Measurements from ENCODE around the gene DLG2. TPM values are rescaled to one million over a fixed set of nuclear protein-coding genes. Genes with fewer than 3 reads are reported as not detected.

DLG2 gene
- total RNA-seq, 2 experiments from 2014 or later: 6.9 to 8.2 TPM

DNA sequence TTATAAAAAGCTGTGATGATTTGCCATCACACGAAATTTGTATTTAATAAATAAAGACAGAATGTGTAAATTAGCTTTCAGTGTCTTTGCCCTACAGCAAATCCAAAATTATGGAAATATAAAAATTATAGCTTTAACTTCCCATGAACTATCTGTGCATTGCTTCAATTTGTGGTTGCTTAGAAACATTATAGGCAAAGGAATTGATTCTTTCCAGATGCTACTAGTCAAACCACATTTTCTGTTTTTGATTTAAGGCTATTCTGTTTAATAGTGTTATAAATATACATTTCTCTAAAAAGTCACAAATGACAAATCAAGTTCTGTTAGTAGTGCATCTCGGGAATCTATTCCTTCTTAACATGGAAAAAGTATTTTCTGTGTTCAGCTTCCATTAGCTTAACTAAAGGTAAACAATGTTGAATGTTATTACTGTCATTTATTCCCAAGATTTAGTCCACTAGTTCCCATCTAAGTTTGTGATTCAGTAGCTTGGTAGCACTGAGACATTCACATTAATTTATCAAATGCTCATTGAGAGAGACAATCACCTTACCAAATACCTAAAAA is 1254.7 kb downstream of the DLG2 start:
- no peaks in the 10 kb centered on the region for H3K9me3 ChIP-seq (ENCODE audit: low read length)
- intact Hi-C loops (cut with micrococcal nuclease; ENCODE audit: unreplicated experiment): no loop called here
- no peak overlapping the region for H3K4me2 ChIP-seq (ENCODE audit: low read length)
- no peaks in the 10 kb centered on the region for H4K20me1 ChIP-seq (ENCODE audit: insufficient read depth, low read length)
- H2AFZ ChIP-seq (ENCODE audit: low read length): no peak overlapping the region
- H3K4me3 ChIP-seq (ENCODE audit: low read depth, low read length, poor library complexity, severe bottlenecking): no peak overlapping the region
- DNase-seq (ENCODE audit: low spot score): no peak
- H3K36me3 ChIP-seq (ENCODE audit: insufficient read depth, low read length): no peaks in the 10 kb centered on the region
- ChIA-PET POLR2A (no interaction called here), CTCF (ENCODE audit: unreplicated experiment) (interaction anchor here (0.6 kb wide), 1 partner anchor 1638 kb away, joined by 5 read pairs; no protein-coding TSS in a partner anchor)
- H3K9me2 ChIP-seq (ENCODE audit: insufficient read depth, low read length): no peaks in the 10 kb centered on the region; the same call in 1 of the 2 replicates
- no peaks in the 10 kb centered on the region for H3K4me1 ChIP-seq (ENCODE audit: insufficient read depth, low read length, poor library complexity, severe bottlenecking)
- H3K27ac ChIP-seq (ENCODE audit: low read depth, low read length, poor library complexity, severe bottlenecking): no peak overlapping the region
- TF ChIP-seq EZH2phosphoT487 (IDR thresholded peaks at IDR 0.05; ENCODE audit: borderline replicate concordance, low read depth, low read length): no peak
- TF ChIP-seq, protein P1, sequence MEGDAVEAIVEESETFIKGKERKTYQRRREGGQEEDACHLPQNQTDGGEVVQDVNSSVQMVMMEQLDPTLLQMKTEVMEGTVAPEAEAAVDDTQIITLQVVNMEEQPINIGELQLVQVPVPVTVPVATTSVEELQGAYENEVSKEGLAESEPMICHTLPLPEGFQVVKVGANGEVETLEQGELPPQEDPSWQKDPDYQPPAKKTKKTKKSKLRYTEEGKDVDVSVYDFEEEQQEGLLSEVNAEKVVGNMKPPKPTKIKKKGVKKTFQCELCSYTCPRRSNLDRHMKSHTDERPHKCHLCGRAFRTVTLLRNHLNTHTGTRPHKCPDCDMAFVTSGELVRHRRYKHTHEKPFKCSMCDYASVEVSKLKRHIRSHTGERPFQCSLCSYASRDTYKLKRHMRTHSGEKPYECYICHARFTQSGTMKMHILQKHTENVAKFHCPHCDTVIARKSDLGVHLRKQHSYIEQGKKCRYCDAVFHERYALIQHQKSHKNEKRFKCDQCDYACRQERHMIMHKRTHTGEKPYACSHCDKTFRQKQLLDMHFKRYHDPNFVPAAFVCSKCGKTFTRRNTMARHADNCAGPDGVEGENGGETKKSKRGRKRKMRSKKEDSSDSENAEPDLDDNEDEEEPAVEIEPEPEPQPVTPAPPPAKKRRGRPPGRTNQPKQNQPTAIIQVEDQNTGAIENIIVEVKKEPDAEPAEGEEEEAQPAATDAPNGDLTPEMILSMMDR (conservative IDR thresholded peaks at IDR 0.05; ENCODE audit: low read length): no peak
- no peaks in the 10 kb centered on the region for H3K79me2 ChIP-seq (ENCODE audit: insufficient read depth, low read depth, low read length)
- BruUV-seq (replicated peaks): no TSS peak

DNA sequence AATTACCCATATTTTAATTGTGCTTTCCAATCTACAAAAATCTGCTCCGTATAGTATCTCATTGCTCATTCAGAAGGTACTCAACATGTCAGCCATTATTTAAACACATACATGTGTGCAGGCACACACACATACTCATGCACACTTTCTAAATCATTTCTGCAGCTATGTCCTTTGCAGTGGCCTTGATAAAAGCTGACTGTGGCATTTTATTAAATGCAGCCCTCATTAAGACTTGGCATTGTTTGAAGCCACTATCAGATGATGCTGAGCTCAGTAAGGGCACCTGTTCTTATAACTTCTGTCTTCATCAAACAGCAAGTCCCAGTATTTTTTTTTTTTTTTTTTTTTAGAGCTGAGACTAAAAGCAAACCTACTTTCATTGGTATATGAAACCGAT is 1269.1 kb downstream of the DLG2 start:
- no peaks in the 10 kb centered on the region for H3K4me1 ChIP-seq (ENCODE audit: insufficient read depth, low read length, poor library complexity, severe bottlenecking)
- H2AFZ ChIP-seq (ENCODE audit: low read length): no peak overlapping the region
- ChIA-PET CTCF (ENCODE audit: unreplicated experiment) (no interaction called here), POLR2A (interaction anchor here (0.6 to 0.8 kb wide), 2 partner anchors 19 to 531 kb away, joined by 3 to 4 read pairs; no protein-coding TSS in a partner anchor)
- intact Hi-C loops (cut with micrococcal nuclease; ENCODE audit: unreplicated experiment): no loop called here
- H3K9me3 ChIP-seq (ENCODE audit: low read length): no peaks in the 10 kb centered on the region
- no peak overlapping the region for H3K27ac ChIP-seq (ENCODE audit: low read depth, low read length, poor library complexity, severe bottlenecking)
- H4K20me1 ChIP-seq (ENCODE audit: insufficient read depth, low read length): no peaks in the 10 kb centered on the region
- no peak for DNase-seq (ENCODE audit: low spot score)
- TF ChIP-seq EZH2phosphoT487 (IDR thresholded peaks at IDR 0.05; ENCODE audit: borderline replicate concordance, low read depth, low read length): no peak
- TF ChIP-seq, protein P1 (conservative IDR thresholded peaks at IDR 0.05; ENCODE audit: low read length): no peak
- H3K79me2 ChIP-seq (ENCODE audit: insufficient read depth, low read depth, low read length): no peaks in the 10 kb centered on the region
- H3K4me2 ChIP-seq (ENCODE audit: low read length): no peak overlapping the region
- no peak overlapping the region for H3K4me3 ChIP-seq (ENCODE audit: low read depth, low read length, poor library complexity, severe bottlenecking)
- BruUV-seq (replicated peaks): no TSS peak
- no peaks in the 10 kb centered on the region for H3K36me3 ChIP-seq (ENCODE audit: insufficient read depth, low read length)
- H3K9me2 ChIP-seq (ENCODE audit: insufficient read depth, low read length): no peaks in the 10 kb centered on the region

DNA sequence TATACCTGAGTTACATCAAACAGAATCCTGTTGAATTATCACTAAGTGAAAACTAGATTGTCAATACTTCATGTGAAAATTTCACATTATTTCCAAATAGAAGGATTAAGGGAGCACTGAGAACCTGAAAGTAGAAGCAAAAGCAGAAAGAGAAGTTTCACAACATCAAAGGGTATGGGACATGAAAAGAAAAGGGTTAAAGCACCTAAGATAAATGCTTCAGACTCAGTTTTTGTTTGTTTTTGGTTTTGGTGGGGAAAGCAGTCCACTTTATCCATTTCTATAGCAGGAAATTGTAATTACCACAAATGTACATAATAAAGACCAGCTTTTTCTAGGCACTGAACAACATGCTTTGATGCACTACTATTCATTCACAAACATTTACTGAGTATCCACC is 1271.2 kb downstream of the DLG2 start:
- no peak for TF ChIP-seq EZH2phosphoT487 (IDR thresholded peaks at IDR 0.05; ENCODE audit: borderline replicate concordance, low read depth, low read length)
- TF ChIP-seq, protein P1 (conservative IDR thresholded peaks at IDR 0.05; ENCODE audit: low read length): no peak
- Histone ChIP-seq H3K79me2 (ENCODE audit: insufficient read depth, low read depth, low read length) (no peaks in the 10 kb centered on the region), H3K4me3 (ENCODE audit: low read depth, low read length, poor library complexity, severe bottlenecking) (no peak overlapping the region), H3K27ac (ENCODE audit: low read depth, low read length, poor library complexity, severe bottlenecking) (no peak overlapping the region), H2AFZ (ENCODE audit: low read length) (no peak overlapping the region), H3K36me3 (ENCODE audit: insufficient read depth, low read length) (no peaks in the 10 kb centered on the region), H3K9me3 (ENCODE audit: low read length) (no peaks in the 10 kb centered on the region), H3K4me2 (ENCODE audit: low read length) (no peak overlapping the region), H4K20me1 (ENCODE audit: insufficient read depth, low read length) (no peaks in the 10 kb centered on the region), H3K9me2 (ENCODE audit: insufficient read depth, low read length) (no peaks in the 10 kb centered on the region), H3K4me1 (ENCODE audit: insufficient read depth, low read length, poor library complexity, severe bottlenecking) (no peaks in the 10 kb centered on the region)
- POLR2A ChIA-PET: interaction anchor here (0.9 kb wide), 1 partner anchor 10 kb away, joined by 3 read pairs; no protein-coding TSS in a partner anchor
- CTCF ChIA-PET (ENCODE audit: unreplicated experiment): interaction anchor here (0.6 kb wide), 1 partner anchor 963 kb away, joined by 3 read pairs; no protein-coding TSS in a partner anchor
- no TSS peak for BruUV-seq (replicated peaks)
- intact Hi-C loops (cut with micrococcal nuclease; ENCODE audit: unreplicated experiment): no loop called here
- no peak for DNase-seq (ENCODE audit: low spot score)
